Adrenal gland (tissue), 12 donors: ENCODE results near the gene NANP. TPM values are rescaled to one million over a fixed set of nuclear protein-coding genes. Genes with fewer than 3 reads are reported as not detected.
"Not testable (repeated sequence)": the region's sequence is repeated elsewhere in the genome, so short reads cannot be mapped to it uniquely, and the experiment has no call there.

Source experiments
- DNase-seq, 7 donors: peaks; one replicate each; pipeline ENCODE4 v3.0.0-alpha.2; 2019 to 2020
- H3K27ac ChIP-seq, 5 donors: fragments of 200-600 bp; sonication (generic) in 4 of 5; 1 replicate in 3 of 5; 2 replicates in 2 of 5; pipeline versions ENCODE4 v1.5.1 to v1.8.0; 2016 to 2020; ENCODE audit warnings: mild to moderate bottlenecking in 1 of 5
- H3K27me3 ChIP-seq: fragments of 200-600 bp; 2 replicates; pipeline ENCODE4 v1.8.0; 2021
- H3K36me3 ChIP-seq, 2 donors: fragments of 200-600 bp; replicated peaks in 1 of 2; 1 replicate in 1 of 2; 2 replicates in 1 of 2; pipeline versions ENCODE4 v1.5.1 to v1.8.0; 2018 to 2022
- H3K4me1 ChIP-seq, 2 donors: fragments of 200-600 bp; replicated peaks in 1 of 2; 1 replicate in 1 of 2; 2 replicates in 1 of 2; pipeline versions ENCODE4 v1.5.1 to v1.8.0; 2018 to 2021
- H3K4me3 ChIP-seq, 4 donors: fragments of 200-600 bp; sonication (generic) in 3 of 4; one replicate each; pipeline ENCODE4 v1.5.1; 2016 to 2018
- H3K9me3 ChIP-seq, 3 donors: fragments of 200-600 bp; sonication (generic) in 1 of 3; replicated peaks in 1 of 3; 1 replicate in 2 of 3; 2 replicates in 1 of 3; pipeline versions ENCODE4 v1.5.1 to v1.8.0; 2016 to 2021
- CTCF ChIP-seq, 6 experiments: fragments of 450-650 bp in 4 of 6; fragments of 200-600 bp in 2 of 6; sonication (generic) in 1 of 6; IDR thresholded peaks; 1 replicate in 5 of 6; 2 replicates in 1 of 6; pipeline versions ENCODE4 v1.5.1 to v1.8.0; 2016 to 2021; ENCODE audit warnings: antibody characterized with exemption in 6 of 6, mild to moderate bottlenecking in 2 of 6, moderate library complexity in 1 of 6
- POLR2A ChIP-seq, 2 donors: fragments of 450-650 bp; IDR thresholded peaks; one replicate each; pipeline ENCODE4 v1.6.1; 2017; ENCODE audit warnings: antibody characterized with exemption in 2 of 2, mild to moderate bottlenecking in 2 of 2, moderate library complexity in 1 of 2
- WGBS, 4 donors: extraction: QIAGEN DNeasy Blood & Tissue Kit in 2 of 4; methylation state at CpG; one replicate each; pipeline versions ENCODE4 v1.1.5 to v1.1.7; 2013 to 2017; 5-methylcytosine and 5-hydroxymethylcytosine counted together
- intact Hi-C, 2 donors: fragments of 100-400 bp; cut with DNase I; formaldehyde crosslinking; loops; one replicate each; pipeline versions ENCODE4 v1.14.1 to v1.15.0; 2022 to 2023
- polyA plus RNA-seq, 3 donors: library from polyadenylated mRNA; stranded (reverse); fragments of 200-250 nt in 2 of 3; fragments of 350-450 nt in 1 of 3; fragmentation: Illumina TruSeq in 1 of 3; extraction: RNeasy Lipid Tissue Mini Kit (QIAGEN cat#74804) in 1 of 3; gene quantifications; one replicate each; pipeline ENCODE4 v1.2.3, GENCODE V29; 2013 to 2014
- total RNA-seq, 9 donors: library from RNA; depleted of rRNA in 4 of 9; stranded (reverse); fragments of >200 nt in 4 of 9; fragments of 120-200 nt in 1 of 9; fragmentation: NEBNext Ultra II Directional in 1 of 9; extraction: Animal tissue kit (Norgen Biotek cat#: 25700) in 1 of 9; gene quantifications; one replicate each; pipeline versions ENCODE4 v1.1.0 to v1.2.4, GENCODE V29; 2013 to 2023
- donor health status: healthy with polysubstance abuse.
- donor health status: Bipolar disorder and iron deficiency.
- donor health status: DM: yes; HTN: yes; CAD: no.
- donor health status: DM: no; HTN: no; CAD: no.
- donor health status: DM: no; HTN: no; CAD: no.
- donor health status: DM: yes; HTN: yes; CAD: no.

Gene NANP
- total and polyA plus RNA-seq, 12 donors: 1.8 to 13.6 (median 7.6) TPM

GRCh38 chr20:25643716-25644115, 19.9 kb upstream of the NANP start:
- DNase-seq: no peak
- no peak overlapping the region for H3K27ac ChIP-seq
- H3K9me3 ChIP-seq: peaks cover 0 to 3% (median 0%) of the 10 kb centered on the region in 3 donors
- H3K4me3 ChIP-seq: peak overlapping the region in 1 of 4 donors; percentile 11
- TF ChIP-seq POLR2A (IDR thresholded peaks at IDR 0.05): no peak
- no peak for TF ChIP-seq CTCF (IDR thresholded peaks at IDR 0.05)
- intact Hi-C loops: no loop called here
- no peaks in the 10 kb centered on the region for H3K27me3 ChIP-seq
- no peaks in the 10 kb centered on the region for H3K36me3 ChIP-seq
- no peaks in the 10 kb centered on the region for H3K4me1 ChIP-seq

GRCh38 chr20:25637247-25637646, 13.4 kb upstream of the NANP start:
- no peak for DNase-seq
- Histone ChIP-seq H3K27me3 (no peaks in the 10 kb centered on the region), H3K27ac (no peak overlapping the region), H3K9me3 (peaks cover 0 to 11% (median 0%) of the 10 kb centered on the region in 3 donors), H3K4me1 (no peaks in the 10 kb centered on the region), H3K4me3 (no peak overlapping the region), H3K36me3 (no peaks in the 10 kb centered on the region)
- TF ChIP-seq CTCF (IDR thresholded peaks at IDR 0.05) (no peak), POLR2A (IDR thresholded peaks at IDR 0.05) (no peak)
- intact Hi-C loops: no loop called here
- 91 to 98% (median 96%) methylated on average over 2 of the region's 2 CpGs for WGBS, 4 donors

- no peak for DNase-seq
- no peak for TF ChIP-seq CTCF (IDR thresholded peaks at IDR 0.05)
- no peak for TF ChIP-seq POLR2A (IDR thresholded peaks at IDR 0.05)
- H3K4me1 ChIP-seq: no peaks in the 10 kb centered on the region
- H3K4me3 ChIP-seq: no peak overlapping the region
- peaks cover 0 to 11% (median 0%) of the 10 kb centered on the region in 3 donors for H3K9me3 ChIP-seq
- H3K27me3 ChIP-seq: no peaks in the 10 kb centered on the region
- intact Hi-C loops: no loop called here
- no peaks in the 10 kb centered on the region for H3K36me3 ChIP-seq
- 67 to 90% (median 87%) methylated on average over 5 of the region's 5 CpGs for WGBS, 4 donors
- H3K27ac ChIP-seq: no peak overlapping the region
Observed at GRCh38 chr20:25632940-25633790, 9.4 kb upstream of the NANP start.

GRCh38 chr20:25630615-25631014, 6.8 kb upstream of the NANP start:
- DNase-seq, intact Hi-C loops, H3K9me3 ChIP-seq, H3K4me1 ChIP-seq, H3K36me3 ChIP-seq, H3K27ac ChIP-seq, H3K27me3 ChIP-seq, H3K4me3 ChIP-seq: not testable (repeated sequence)
- 89 to 95% (median 93%) methylated on average over 2 of the region's 2 CpGs for WGBS, 4 donors
